ENCODE results near the gene CHRND. TPM values are rescaled to one million over a fixed set of nuclear protein-coding genes. Genes with fewer than 3 reads are reported as not detected.

The CHRND gene
- total RNA-seq, 1 donor from 2014 or later = not detected

Other genes starting within 250 kb of the CHRND start
- 9.5 TPM for gene ALPP, start 147.4 kb upstream of the CHRND start, total RNA-seq
- gene ALPG, start 119.3 kb upstream of the CHRND start, total RNA-seq = 0.49 TPM
- not detected for gene ALPI, start 70.0 kb upstream of the CHRND start, total RNA-seq
- not detected for gene ECEL1, start 38.3 kb upstream of the CHRND start, total RNA-seq
- not detected for gene PRSS56, start 5.8 kb upstream of the CHRND start, total RNA-seq
- not detected for gene CHRNG, start 13.5 kb downstream of the CHRND start, total RNA-seq
- gene TIGD1, start 24.4 kb downstream of the CHRND start, total RNA-seq = 3.9 TPM
- gene EIF4E2, start 24.5 kb downstream of the CHRND start, total RNA-seq = 68.0 TPM
- 10.7 TPM for gene EFHD1, start 107.4 kb downstream of the CHRND start, total RNA-seq
- gene GIGYF2, start 171.2 kb downstream of the CHRND start, total RNA-seq = 70.5 TPM